Measurements from ENCODE around the gene MCF2L. TPM values are rescaled to one million over a fixed set of nuclear protein-coding genes. Genes with fewer than 3 reads are reported as not detected.

The MCF2L gene
- total RNA-seq, 1 experiment from 2014 or later, result 5.9 TPM

- H3K4me1 ChIP-seq (ENCODE audit: insufficient read depth, low read length), result no peaks in the 10 kb centered on the region
Measured at GRCh38 chr13:113043001-113043630, 74.1 kb downstream of the MCF2L start.

GRCh38 chr13:113043931-113044330 lies 74.9 kb downstream of the MCF2L start:
- Histone ChIP-seq H3K4me2 (ENCODE audit: low read length) (no peak overlapping the region), H4K20me1 (ENCODE audit: low read length) (no peaks in the 10 kb centered on the region), H3K27me3 (ENCODE audit: low read length) (no peaks in the 10 kb centered on the region), H2AFZ (ENCODE audit: low read length) (no peak overlapping the region), H3K9me3 (ENCODE audit: low read length) (no peaks in the 10 kb centered on the region), H3K9me2 (replicated peaks; ENCODE audit: low read length) (no peaks in the 10 kb centered on the region), H3K9ac (ENCODE audit: low read length) (no peak overlapping the region), H3K27ac (ENCODE audit: low read length) (no peak overlapping the region), H3K79me2 (ENCODE audit: low read length) (no peaks in the 10 kb centered on the region), H3K4me1 (ENCODE audit: insufficient read depth, low read length) (no peaks in the 10 kb centered on the region), H3K4me3 (ENCODE audit: low read length) (no peak overlapping the region), H3F3A (ENCODE audit: low read length, unreplicated experiment) (no peaks in the 10 kb centered on the region), H3K36me3 (ENCODE audit: low read depth, low read length) (no peaks in the 10 kb centered on the region)
- no TSS peak for BruUV-seq (replicated peaks)
- TF ChIP-seq EZH2 (IDR thresholded peaks at IDR 0.05; ENCODE audit: low read length, unreplicated experiment), result no peak
- TF ChIP-seq CTCF (conservative IDR thresholded peaks at IDR 0.05; ENCODE audit: low read depth, low read length), result no peak
- no peak for TF ChIP-seq EZH2phosphoT487 (IDR thresholded peaks at IDR 0.05; ENCODE audit: borderline replicate concordance, low read length)
- ATAC-seq, result no peak
- ChIA-PET CTCF (no interaction called here), POLR2A (ENCODE audit: unreplicated experiment) (no interaction called here)
- DNase-seq, result no peak
- intact Hi-C loops (cut with micrococcal nuclease), result no loop called here

More at GRCh38 chr13:113043001-113043630, 74.1 kb downstream of the MCF2L start:
- ATAC-seq, result no peak
- Histone ChIP-seq H3K27me3 (ENCODE audit: low read length) (no peaks in the 10 kb centered on the region), H3K9ac (ENCODE audit: low read length) (no peak overlapping the region), H3F3A (ENCODE audit: low read length, unreplicated experiment) (no peaks in the 10 kb centered on the region), H2AFZ (ENCODE audit: low read length) (no peak overlapping the region), H3K4me2 (ENCODE audit: low read length) (no peak overlapping the region), H4K20me1 (ENCODE audit: low read length) (no peaks in the 10 kb centered on the region), H3K4me3 (ENCODE audit: low read length) (no peak overlapping the region), H3K9me3 (ENCODE audit: low read length) (no peaks in the 10 kb centered on the region), H3K9me2 (replicated peaks; ENCODE audit: low read length) (no peaks in the 10 kb centered on the region), H3K79me2 (ENCODE audit: low read length) (no peaks in the 10 kb centered on the region), H3K36me3 (ENCODE audit: low read depth, low read length) (no peaks in the 10 kb centered on the region), H3K27ac (ENCODE audit: low read length) (no peak overlapping the region)
- TF ChIP-seq CTCF (conservative IDR thresholded peaks at IDR 0.05; ENCODE audit: low read depth, low read length) (no peak), EZH2 (IDR thresholded peaks at IDR 0.05; ENCODE audit: low read length, unreplicated experiment) (no peak), EZH2phosphoT487 (IDR thresholded peaks at IDR 0.05; ENCODE audit: borderline replicate concordance, low read length) (no peak)
- BruUV-seq (replicated peaks), result no TSS peak
- no peak for DNase-seq
- POLR2A ChIA-PET (ENCODE audit: unreplicated experiment), result no interaction called here
- CTCF ChIA-PET, result no interaction called here
- intact Hi-C loops (cut with micrococcal nuclease), result no loop called here

- DNase-seq (no peak), ATAC-seq (no peak)
- no peak for TF ChIP-seq CTCF (conservative IDR thresholded peaks at IDR 0.05; ENCODE audit: low read depth, low read length)
- TF ChIP-seq EZH2 (IDR thresholded peaks at IDR 0.05; ENCODE audit: low read length, unreplicated experiment), result no peak
- no peak for TF ChIP-seq EZH2phosphoT487 (IDR thresholded peaks at IDR 0.05; ENCODE audit: borderline replicate concordance, low read length)
- H3K4me1 ChIP-seq (ENCODE audit: insufficient read depth, low read length), result no peaks in the 10 kb centered on the region
- no peaks in the 10 kb centered on the region for H3K79me2 ChIP-seq (ENCODE audit: low read length)
- no peaks in the 10 kb centered on the region for H3F3A ChIP-seq (ENCODE audit: low read length, unreplicated experiment)
- no peaks in the 10 kb centered on the region for H3K9me3 ChIP-seq (ENCODE audit: low read length)
- no peaks in the 10 kb centered on the region for H4K20me1 ChIP-seq (ENCODE audit: low read length)
- H3K4me3 ChIP-seq (ENCODE audit: low read length), result no peak overlapping the region
- ChIA-PET CTCF (no interaction called here), POLR2A (ENCODE audit: unreplicated experiment) (no interaction called here)
- no peak overlapping the region for H3K4me2 ChIP-seq (ENCODE audit: low read length)
- H3K36me3 ChIP-seq (ENCODE audit: low read depth, low read length), result no peaks in the 10 kb centered on the region
- H2AFZ ChIP-seq (ENCODE audit: low read length), result no peak overlapping the region
- no peaks in the 10 kb centered on the region for H3K27me3 ChIP-seq (ENCODE audit: low read length)
- no peak overlapping the region for H3K27ac ChIP-seq (ENCODE audit: low read length)
- H3K9me2 ChIP-seq (replicated peaks; ENCODE audit: low read length), result no peaks in the 10 kb centered on the region
- no TSS peak for BruUV-seq (replicated peaks)
- H3K9ac ChIP-seq (ENCODE audit: low read length), result no peak overlapping the region
- intact Hi-C loops (cut with micrococcal nuclease), result no loop called here
Measured at GRCh38 chr13:113044391-113045114, 75.5 kb downstream of the MCF2L start.
